HEK293T (cell line): Measurements from ENCODE around the gene FDPS.

Source experiments
- ARNT ChIP-seq: fragments of 450-650 bp; IDR thresholded peaks from 2 replicates; pipeline ENCODE4 v1.6.1; 2017; ENCODE audit warnings: mild to moderate bottlenecking
- BHLHE40 ChIP-seq: fragments of 450-650 bp; IDR thresholded peaks from 2 replicates; pipeline ENCODE4 v1.6.1; 2016; ENCODE audit warnings: mild to moderate bottlenecking, moderate library complexity, borderline replicate concordance
- ELF4 ChIP-seq: fragments of 450-650 bp; IDR thresholded peaks from 2 replicates; pipeline ENCODE4 v1.6.1; 2017; ENCODE audit warnings: antibody characterized with exemption
- FOXA1 ChIP-seq: fragments of 450-650 bp; IDR thresholded peaks from 2 replicates; pipeline ENCODE4 v1.6.1; 2016; ENCODE audit warnings: mild to moderate bottlenecking
- FOXM1 ChIP-seq: fragments of 450-650 bp; IDR thresholded peaks from 2 replicates; pipeline ENCODE4 v1.6.1; 2017; ENCODE audit warnings: mild to moderate bottlenecking, borderline replicate concordance
- NFRKB ChIP-seq: fragments of 450-650 bp; IDR thresholded peaks from 2 replicates; pipeline ENCODE4 v1.6.1; 2016; ENCODE audit warnings: mild to moderate bottlenecking, moderate library complexity
- SP1 ChIP-seq: fragments of 450-650 bp; IDR thresholded peaks from 2 replicates; pipeline ENCODE4 v1.6.1; 2017
- SUZ12 ChIP-seq: fragments of 450-650 bp; IDR thresholded peaks from 2 replicates; pipeline ENCODE4 v1.6.1; 2016; ENCODE audit warnings: mild to moderate bottlenecking
- TARDBP ChIP-seq: fragments of 450-650 bp; IDR thresholded peaks from 2 replicates; pipeline ENCODE4 v1.6.1; 2016

- TF ChIP-seq FOXM1 (no peak), BHLHE40 (no peak), SUZ12 (no peak), NFRKB (no peak), ARNT (no peak), ELF4 (no peak), TARDBP (no peak), FOXA1 (no peak), SP1 (no peak)
These were observed 16.3 kb downstream of the FDPS start for GRCh38 chr1:155324717-155325602.
